Left ventricle myocardium inferior (tissue), 1 donor: Measurements from ENCODE around the gene PCSK6. TPM values are rescaled to one million over a fixed set of nuclear protein-coding genes. Genes with fewer than 3 reads are reported as not detected.
"Not testable (repeated sequence)": the region's sequence is repeated elsewhere in the genome, so short reads cannot be mapped to it uniquely, and the experiment has no call there.

Source experiments
- DNase-seq: peaks from one replicate; pipeline ENCODE4 v3.0.0-alpha.2; 2020
- H3K27ac ChIP-seq: fragments of 200-600 bp; replicated peaks from 2 replicates; pipeline ENCODE4 v1.8.0; 2021
- H3K27me3 ChIP-seq: fragments of 200-600 bp; 2 replicates; pipeline ENCODE4 v1.8.0; 2021; ENCODE audit warnings: low read depth
- H3K36me3 ChIP-seq: fragments of 200-600 bp; 2 replicates; pipeline ENCODE4 v1.8.0; 2021
- H3K4me1 ChIP-seq: fragments of 200-600 bp; 2 replicates; pipeline ENCODE4 v1.8.0; 2021
- H3K4me3 ChIP-seq: fragments of 200-600 bp; 2 replicates; pipeline ENCODE4 v1.8.0; 2021; ENCODE audit warnings: mild to moderate bottlenecking, moderate library complexity
- H3K9me3 ChIP-seq: fragments of 200-600 bp; replicated peaks from 2 replicates; pipeline ENCODE4 v1.8.0; 2021
- CTCF ChIP-seq: fragments of 200-600 bp; IDR thresholded peaks from 2 replicates; pipeline ENCODE4 v1.8.0; 2021; ENCODE audit warnings: antibody characterized with exemption, mild to moderate bottlenecking, borderline replicate concordance
- intact Hi-C: fragments of 100-400 bp; cut with micrococcal nuclease; formaldehyde crosslinking; loops from one replicate; pipeline ENCODE4 v1.11.0; 2022
- total RNA-seq: library from RNA; stranded (reverse); fragmentation: NEBNext Ultra II Directional; extraction: Animal tissue kit (Norgen Biotek cat#: 25700); gene quantifications from one replicate; pipeline ENCODE4 v1.2.1, GENCODE V29; 2021
- donor health status: DM: no; HTN: yes; CAD: no; lungs with severe emphysema.

Gene PCSK6
- total RNA-seq, 1 donor from 2014 or later, result 28.6 TPM

- H3K27me3 ChIP-seq, result no peaks in the 10 kb centered on the region
- TF ChIP-seq CTCF, result no peak
- no peak overlapping the region for H3K4me3 ChIP-seq
- DNase-seq, result no peak
- H3K9me3 ChIP-seq, result no peaks in the 10 kb centered on the region
- H3K27ac ChIP-seq, result no peak overlapping the region
- intact Hi-C loops, result no loop called here
- no peaks in the 10 kb centered on the region for H3K4me1 ChIP-seq
- H3K36me3 ChIP-seq, result peaks cover 12% of the 10 kb centered on the region
These were observed 82.1 kb downstream of the PCSK6 start for GRCh38 chr15:101407439-101407838.

- H3K4me1 ChIP-seq, result no peaks in the 10 kb centered on the region
- H3K27ac ChIP-seq, result no peak overlapping the region
- intact Hi-C loops, result no loop called here
- no peak for TF ChIP-seq CTCF
- no peaks in the 10 kb centered on the region for H3K27me3 ChIP-seq
- DNase-seq, result no peak
- H3K4me3 ChIP-seq, result no peak overlapping the region
- H3K36me3 ChIP-seq, result peaks cover 12% of the 10 kb centered on the region
- no peaks in the 10 kb centered on the region for H3K9me3 ChIP-seq
These were observed 82.8 kb downstream of the PCSK6 start for GRCh38 chr15:101406526-101407195.

- intact Hi-C loops, result no loop called here
- no peak for DNase-seq
- Histone ChIP-seq H3K36me3 (peaks cover 12% of the 10 kb centered on the region), H3K27ac (no peak overlapping the region), H3K27me3 (no peaks in the 10 kb centered on the region), H3K9me3 (no peaks in the 10 kb centered on the region), H3K4me3 (no peak overlapping the region), H3K4me1 (no peaks in the 10 kb centered on the region)
- no peak for TF ChIP-seq CTCF
These were observed 83.5 kb downstream of the PCSK6 start for GRCh38 chr15:101406036-101406435.

- no peak for TF ChIP-seq CTCF
- Histone ChIP-seq H3K36me3 (peaks cover 12% of the 10 kb centered on the region), H3K4me1 (no peaks in the 10 kb centered on the region), H3K27me3 (no peaks in the 10 kb centered on the region), H3K4me3 (no peak overlapping the region), H3K27ac (no peak overlapping the region), H3K9me3 (no peaks in the 10 kb centered on the region)
- no peak for DNase-seq
- intact Hi-C loops, result no loop called here
These were observed 85.3 kb downstream of the PCSK6 start for GRCh38 chr15:101404245-101404644.

GRCh38 chr15:101402883-101403282, 86.6 kb downstream of the PCSK6 start:
- H3K4me3 ChIP-seq, H3K4me1 ChIP-seq, DNase-seq, intact Hi-C loops, H3K27me3 ChIP-seq, H3K27ac ChIP-seq, H3K9me3 ChIP-seq: not testable (repeated sequence)
- H3K36me3 ChIP-seq, result peaks cover 21% of the 10 kb centered on the region

- intact Hi-C loops, result no loop called here
These were observed 88.2 kb downstream of the PCSK6 start for GRCh38 chr15:101401286-101401685.

More at GRCh38 chr15:101401286-101401685, 88.2 kb downstream of the PCSK6 start:
- H3K27ac ChIP-seq, result no peak overlapping the region
- no peaks in the 10 kb centered on the region for H3K9me3 ChIP-seq
- peaks cover 12% of the 10 kb centered on the region for H3K36me3 ChIP-seq
- no peak for TF ChIP-seq CTCF
- no peak overlapping the region for H3K4me3 ChIP-seq
- no peak for DNase-seq
- no peaks in the 10 kb centered on the region for H3K4me1 ChIP-seq
- no peaks in the 10 kb centered on the region for H3K27me3 ChIP-seq
